HG02938 (cell line): Measurements from ENCODE around the gene TEX261.
A peak's percentile ranks its signal among the peaks of the same experiment; 100 is the strongest.

ENCODE experiments used
- ATAC-seq: cut with Tn5 transposase; IDR thresholded peaks from one replicate; pipeline ENCODE4 v1.9.1; 2021; ENCODE audit warnings: mild to moderate bottlenecking, moderate library complexity; ENCODE audit not compliant: unreplicated experiment

TEX261 gene

DNA sequence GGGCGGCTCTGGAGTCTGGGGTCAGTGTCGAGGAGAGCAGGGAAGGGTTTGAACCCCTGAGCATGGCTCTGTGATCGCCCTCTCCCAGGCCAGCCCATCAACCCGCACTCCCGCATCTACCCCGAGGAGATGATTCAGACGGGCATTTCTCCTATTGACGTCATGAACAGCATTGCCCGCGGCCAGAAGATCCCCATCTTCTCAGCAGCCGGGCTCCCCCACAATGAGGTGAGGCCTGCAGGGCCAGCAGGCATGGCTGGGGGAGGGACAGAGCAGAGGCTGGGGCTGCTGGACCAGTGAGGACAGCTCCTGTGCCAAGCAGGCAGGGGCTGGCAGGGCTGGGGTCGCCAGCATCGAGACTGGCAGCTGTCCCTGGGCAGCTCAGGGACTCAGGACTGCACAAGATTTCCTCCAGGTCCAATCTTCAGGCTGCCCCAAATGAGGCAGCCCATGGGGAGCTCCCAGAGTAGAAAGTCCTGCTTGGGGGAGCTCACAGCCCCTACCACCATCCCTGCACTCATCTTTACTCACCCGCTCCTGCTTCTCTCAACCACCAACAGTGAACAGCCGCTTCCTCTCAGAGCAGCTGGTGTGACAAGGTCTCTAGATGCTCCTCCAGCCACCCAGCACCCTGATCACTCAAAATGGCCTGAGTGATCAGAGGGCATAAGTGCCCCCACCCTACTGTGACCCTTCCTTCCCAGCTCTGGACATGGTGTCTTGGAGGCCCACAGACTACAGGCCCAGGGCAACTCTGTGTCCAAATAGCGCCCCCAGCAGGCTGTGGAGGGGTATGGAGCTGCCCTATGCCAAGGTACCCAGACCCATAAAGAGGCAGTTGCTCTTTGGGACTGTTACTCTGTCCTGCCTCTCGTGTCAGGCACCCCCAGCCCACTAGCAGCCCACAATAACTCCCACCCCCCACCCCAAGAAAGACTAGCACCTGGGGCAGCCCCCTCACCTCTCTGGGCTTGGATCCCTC, 34.5 kb downstream of the TEX261 start:
- no peak for ATAC-seq

DNA sequence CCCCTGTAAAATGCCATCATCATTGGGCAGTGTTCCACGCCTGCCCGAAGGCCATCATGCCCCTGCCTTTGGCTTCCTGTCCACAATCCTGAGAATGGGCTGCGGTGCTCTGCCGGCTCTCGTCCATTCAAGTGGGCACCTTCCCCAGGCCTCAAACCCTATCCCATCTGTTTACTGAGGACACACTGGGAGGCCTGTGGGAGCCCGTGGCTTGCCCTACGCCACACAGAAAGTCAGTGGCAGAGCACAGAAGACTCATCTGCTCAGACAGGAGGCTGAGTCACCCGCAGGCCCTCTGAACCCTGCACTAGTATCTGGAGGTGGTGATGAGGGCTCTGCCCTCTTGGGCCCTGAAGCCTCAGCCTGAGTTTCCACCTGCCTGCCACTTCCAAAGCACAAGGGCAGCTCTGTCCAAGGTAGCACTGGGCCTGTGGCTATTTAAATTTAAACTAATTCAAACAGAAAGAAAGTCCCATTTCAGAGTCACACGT, 35.4 kb downstream of the TEX261 start:
- no peak for ATAC-seq

- ATAC-seq, result no peak
These were observed 35.9 kb downstream of the TEX261 start for GRCh38 chr2:70958759-70959158.

DNA sequence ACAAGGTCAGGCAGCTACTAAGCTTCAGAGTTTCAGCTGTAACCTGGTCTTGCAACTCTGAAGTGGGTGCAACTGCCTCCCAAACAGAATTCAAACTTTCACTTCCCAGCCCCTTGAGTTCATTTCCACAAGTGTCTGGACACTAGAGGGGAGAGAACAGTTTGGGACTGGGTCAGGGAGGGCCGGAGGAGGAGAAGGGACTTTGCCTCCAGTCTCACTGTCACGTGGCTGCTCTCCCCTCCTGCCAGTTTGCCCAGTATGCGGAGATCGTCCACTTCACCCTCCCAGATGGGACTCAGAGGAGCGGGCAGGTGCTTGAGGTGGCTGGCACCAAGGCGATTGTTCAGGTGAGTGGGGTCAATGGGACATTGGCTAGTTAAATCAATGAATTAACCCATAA, 36.9 kb downstream of the TEX261 start:
- ATAC-seq, result no peak

DNA sequence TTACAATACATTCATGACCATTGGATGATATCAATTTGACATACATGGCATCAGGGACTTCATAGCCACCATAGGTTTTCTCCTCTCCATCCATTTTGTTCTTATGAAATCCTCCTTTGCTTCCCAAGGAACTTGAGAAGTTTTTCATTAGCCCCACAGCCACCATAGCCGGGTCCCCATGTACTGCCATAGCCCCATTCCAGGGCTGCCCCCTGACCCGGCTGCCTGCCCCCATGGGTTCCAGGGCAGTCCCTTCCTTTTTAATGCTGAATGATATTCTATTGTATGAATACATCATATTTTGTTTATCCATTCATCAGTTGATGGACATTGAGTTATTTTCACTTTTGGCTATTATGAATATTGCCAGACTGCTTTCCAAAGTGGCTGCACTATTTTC, 38.5 kb downstream of the TEX261 start:
- ATAC-seq, result no peak

DNA sequence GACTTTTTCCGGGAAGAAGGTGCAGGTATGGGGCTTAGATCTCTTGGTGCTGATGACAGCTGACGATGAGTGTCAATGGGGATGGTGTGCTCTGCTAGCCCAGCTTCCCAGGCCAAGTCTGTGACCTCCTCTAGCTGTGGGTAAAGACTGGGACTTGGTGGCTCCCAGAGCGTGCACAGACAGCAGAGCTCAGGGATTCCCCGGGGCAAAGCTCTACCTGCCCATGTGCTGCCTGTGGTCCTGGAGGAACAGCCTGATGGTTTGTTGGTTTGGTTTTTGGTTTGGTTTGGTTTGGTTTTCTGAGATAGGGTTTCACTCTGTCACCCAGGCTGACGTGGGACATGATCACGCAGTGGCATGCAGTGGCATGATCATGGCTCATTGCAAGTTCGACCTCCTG, 39.8 kb downstream of the TEX261 start:
- no peak for ATAC-seq

GRCh38 chr2:70949086-70949485, 45.6 kb downstream of the TEX261 start:
- ATAC-seq, result no peak

GRCh38 chr2:70948337-70949003, 46.2 kb downstream of the TEX261 start:
- peak; percentile 83 for ATAC-seq

- ATAC-seq, result no peak
These were observed 47.0 kb downstream of the TEX261 start for GRCh38 chr2:70947556-70948184.

DNA sequence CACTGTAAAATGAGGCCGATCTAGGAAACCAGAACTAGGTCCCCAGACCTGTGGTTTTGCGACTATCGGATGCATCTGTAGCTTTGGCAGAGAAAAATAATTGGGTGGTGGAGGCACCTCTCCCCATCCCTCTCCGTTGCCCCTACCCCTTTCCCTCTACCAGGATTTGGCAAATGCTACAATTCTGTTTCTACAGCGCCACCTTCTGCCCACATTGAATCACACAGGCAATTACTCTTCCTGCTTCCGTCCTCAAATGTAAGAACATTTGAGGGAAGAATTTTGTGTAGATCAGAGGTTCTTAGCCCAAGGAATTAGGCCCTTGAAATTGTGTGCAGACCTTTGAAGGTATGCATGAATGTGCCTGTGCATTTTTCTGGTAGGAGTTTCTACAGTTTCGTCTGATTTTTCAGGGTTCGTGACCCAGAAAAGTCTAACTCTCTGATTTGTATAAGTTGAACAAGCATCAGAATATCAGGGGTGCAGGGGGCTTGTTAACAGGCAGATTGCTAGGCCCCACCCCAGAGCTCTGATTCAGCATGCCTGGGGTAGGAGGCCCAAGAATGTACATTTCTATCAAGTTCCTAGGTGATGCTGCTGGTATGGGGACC, 47.7 kb downstream of the TEX261 start:
- ATAC-seq, result no peak

DNA sequence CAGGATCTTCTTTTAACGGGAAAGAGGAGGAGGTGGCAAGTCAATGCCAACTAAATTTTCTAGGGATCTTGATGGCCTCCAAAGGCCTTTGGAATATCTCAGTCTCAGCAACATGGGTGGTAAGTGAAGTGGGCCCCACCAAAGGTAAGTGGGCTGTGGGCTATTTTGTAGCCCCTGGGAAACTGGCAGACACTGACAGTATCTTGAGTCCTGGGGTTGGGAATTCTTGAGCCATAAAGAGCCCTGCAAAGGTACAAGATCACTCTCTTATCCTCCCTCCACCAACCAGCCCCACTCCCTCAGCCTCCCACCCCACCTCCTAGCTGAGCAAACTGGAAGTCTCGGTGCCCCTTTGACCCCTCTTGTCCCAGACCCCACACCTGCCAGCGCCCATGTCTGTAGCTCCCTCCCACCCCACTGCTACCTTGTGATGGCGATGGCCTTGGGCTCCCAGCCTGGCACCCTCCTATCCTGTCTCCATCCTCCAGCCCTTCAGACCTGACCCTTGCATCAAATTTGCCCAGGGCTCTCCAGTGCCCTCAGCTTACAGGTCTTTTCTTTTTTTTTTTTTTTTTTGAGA, 50.5 kb downstream of the TEX261 start:
- no peak for ATAC-seq

DNA sequence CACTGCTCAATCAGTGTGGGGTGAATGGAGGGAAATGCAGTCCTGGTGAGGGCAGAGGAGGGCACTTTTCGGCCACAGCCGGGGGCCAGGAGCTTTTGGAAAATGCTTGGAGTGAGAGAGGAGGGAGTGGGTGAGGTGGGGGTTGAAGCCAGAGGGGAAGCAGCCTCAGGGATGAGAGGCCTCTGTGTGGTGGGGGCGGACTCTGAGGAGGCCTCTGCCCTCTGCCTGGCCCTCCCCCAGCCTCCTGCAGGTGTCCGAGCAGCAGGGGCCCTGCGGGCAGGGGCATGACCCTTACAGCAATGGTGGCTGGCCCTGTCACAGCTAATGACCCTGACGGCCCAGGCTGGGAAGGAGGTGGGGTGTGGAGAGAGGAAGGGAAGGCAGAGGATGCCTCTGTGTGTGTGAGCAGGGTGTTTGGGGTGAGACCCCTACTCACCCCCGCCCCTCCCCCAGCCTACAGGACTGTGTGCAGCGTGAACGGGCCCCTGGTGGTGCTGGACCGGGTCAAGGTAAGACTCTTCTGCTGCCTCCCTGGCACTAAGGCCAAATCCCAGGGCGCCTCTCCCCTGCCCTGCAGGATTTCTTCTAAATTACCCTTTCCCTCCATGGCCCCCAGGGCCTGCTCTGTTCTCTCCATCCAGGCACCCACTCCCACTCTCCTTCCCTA, 51.3 kb downstream of the TEX261 start:
- ATAC-seq, result no peak

GRCh38 chr2:70942396-70943204, 52.1 kb downstream of the TEX261 start:
- ATAC-seq, result no peak

DNA sequence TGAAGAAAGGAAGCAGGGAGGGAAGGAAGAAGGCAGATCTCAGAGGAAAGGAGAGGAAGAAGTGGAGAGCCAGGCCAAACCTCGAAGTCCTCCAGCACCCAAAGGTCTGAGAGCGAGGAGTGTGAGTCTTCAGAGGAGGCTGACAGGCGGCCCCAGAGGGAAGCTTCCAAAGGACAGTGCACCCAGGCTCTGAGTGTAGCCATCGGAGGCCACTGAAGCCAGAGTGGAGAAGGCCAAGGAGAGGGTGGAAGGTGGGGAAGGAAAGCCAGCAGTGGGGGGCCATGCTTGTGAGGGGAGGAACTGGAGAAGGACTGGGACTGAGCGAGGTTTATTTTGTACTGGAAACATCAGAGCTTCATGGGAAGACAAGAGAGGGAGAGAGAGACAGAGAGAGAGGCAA, 53.0 kb downstream of the TEX261 start:
- ATAC-seq, result no peak

DNA sequence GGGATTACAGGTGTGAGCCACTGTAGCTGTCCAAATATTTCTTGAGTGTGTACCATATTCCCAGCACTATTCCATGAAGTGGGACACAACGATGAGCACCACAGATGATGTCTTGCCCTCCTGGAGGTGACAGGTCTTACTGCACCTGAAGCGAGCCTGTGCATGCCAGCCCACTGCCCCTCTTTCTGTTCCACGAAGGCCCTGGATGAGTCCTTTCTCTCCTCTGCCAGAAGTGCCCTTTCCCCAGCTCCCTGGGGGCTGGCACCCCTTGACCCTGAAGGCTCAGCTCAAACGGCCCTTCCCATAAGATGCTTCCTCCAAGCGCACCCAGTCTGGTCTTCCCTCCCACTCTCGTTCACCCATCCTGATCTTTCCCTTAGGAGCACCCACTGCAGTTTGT, 53.5 kb downstream of the TEX261 start:
- no peak for ATAC-seq

- no peak for ATAC-seq
These were observed 54.7 kb downstream of the TEX261 start for GRCh38 chr2:70939839-70940580.

- ATAC-seq, result no peak
These were observed 55.5 kb downstream of the TEX261 start for GRCh38 chr2:70939001-70939838.

DNA sequence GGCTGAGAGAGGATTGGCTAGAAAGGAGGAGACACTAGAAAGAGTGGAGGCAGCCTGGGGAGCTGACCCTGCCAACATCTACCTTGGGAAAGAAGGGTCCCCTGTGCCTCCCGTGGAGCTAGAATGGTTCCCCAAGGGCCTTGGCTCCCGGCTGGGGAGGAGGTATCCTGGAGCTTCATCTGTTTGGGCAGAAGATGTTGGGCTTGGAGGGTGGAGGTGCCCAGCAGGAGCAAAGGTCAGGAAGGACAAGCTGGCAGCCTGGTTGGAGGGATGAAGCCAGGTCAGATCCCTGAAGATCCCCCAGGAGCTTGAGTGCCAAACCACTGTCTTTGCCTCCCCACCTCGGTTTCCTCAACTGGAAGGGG, 56.1 kb downstream of the TEX261 start:
- no peak for ATAC-seq
